HUES6 (cell line): ENCODE results near the gene ABCB9.

Experiments
- H3K27ac ChIP-seq: 2 replicates; pipeline ENCODE4 v1.7.0; 2013; ENCODE audit warnings: low read depth, mild to moderate bottlenecking, low read length, inconsistent platforms
- H3K27me3 ChIP-seq: 2 replicates; pipeline ENCODE4 v1.6.1; 2013; ENCODE audit warnings: low read length; ENCODE audit not compliant: control insufficient read depth, insufficient read depth
- H3K36me3 ChIP-seq: 2 replicates; pipeline ENCODE4 v1.6.1; 2013; ENCODE audit warnings: low read length; ENCODE audit not compliant: control insufficient read depth, insufficient read depth
- H3K4me1 ChIP-seq: 2 replicates; pipeline ENCODE4 v1.6.1; 2013; ENCODE audit warnings: low read length; ENCODE audit not compliant: control insufficient read depth, insufficient read depth
- H3K4me3 ChIP-seq: 2 replicates; pipeline ENCODE4 v1.5.1; 2013; ENCODE audit warnings: low read depth, low read length
- H3K9ac ChIP-seq: one replicate; pipeline ENCODE4 v1.6.1; 2013; ENCODE audit warnings: mild to moderate bottlenecking, low read length
- H3K9me3 ChIP-seq: 2 replicates; pipeline ENCODE4 v1.6.1; 2013; ENCODE audit warnings: low read depth, low read length; ENCODE audit not compliant: control insufficient read depth, insufficient read depth

ABCB9 gene

GRCh38 chr12:122956035-122956434 is 10.2 kb downstream of the ABCB9 start:
- Histone ChIP-seq H3K9me3 (no peaks in the 10 kb centered on the region), H3K9ac (no peak overlapping the region), H3K36me3 (no peaks in the 10 kb centered on the region), H3K27ac (no peak overlapping the region), H3K4me1 (no peaks in the 10 kb centered on the region), H3K4me3 (no peak overlapping the region), H3K27me3 (no peaks in the 10 kb centered on the region; the same call in 1 of the 2 replicates)

- H3K27ac ChIP-seq, result no peak overlapping the region
- no peak overlapping the region for H3K9ac ChIP-seq
- no peak overlapping the region for H3K4me3 ChIP-seq
- H3K27me3 ChIP-seq, result no peaks in the 10 kb centered on the region; the same call in 1 of the 2 replicates
- no peaks in the 10 kb centered on the region for H3K4me1 ChIP-seq
- H3K36me3 ChIP-seq, result no peaks in the 10 kb centered on the region
- H3K9me3 ChIP-seq, result no peaks in the 10 kb centered on the region
Observed at GRCh38 chr12:122955156-122955555, 11.1 kb downstream of the ABCB9 start.

- Histone ChIP-seq H3K9ac (no peak overlapping the region), H3K9me3 (no peaks in the 10 kb centered on the region), H3K27ac (no peak overlapping the region), H3K27me3 (no peaks in the 10 kb centered on the region; the same call in 1 of the 2 replicates), H3K4me3 (no peak overlapping the region), H3K4me1 (no peaks in the 10 kb centered on the region), H3K36me3 (no peaks in the 10 kb centered on the region)
Observed at GRCh38 chr12:122951979-122952892, 14.0 kb downstream of the ABCB9 start.

GRCh38 chr12:122951406-122951805 is 14.9 kb downstream of the ABCB9 start:
- Histone ChIP-seq H3K9ac (no peak overlapping the region), H3K27ac (no peak overlapping the region), H3K4me3 (no peak overlapping the region)

GRCh38 chr12:122949816-122950675 is 16.2 kb downstream of the ABCB9 start:
- Histone ChIP-seq H3K4me1 (peaks cover 4% of the 10 kb centered on the region; the same call in 1 of the 2 replicates), H3K36me3 (no peaks in the 10 kb centered on the region), H3K27ac (no peak overlapping the region)

More at GRCh38 chr12:122951406-122951805, 14.9 kb downstream of the ABCB9 start:
- no peaks in the 10 kb centered on the region for H3K36me3 ChIP-seq
- H3K4me1 ChIP-seq, result peaks cover 2% of the 10 kb centered on the region; the same call in 1 of the 2 replicates
- H3K9me3 ChIP-seq, result no peaks in the 10 kb centered on the region
- no peaks in the 10 kb centered on the region; the same call in 1 of the 2 replicates for H3K27me3 ChIP-seq

GRCh38 chr12:122949405-122949804 is 16.9 kb downstream of the ABCB9 start:
- peaks cover 4% of the 10 kb centered on the region; the same call in 1 of the 2 replicates for H3K27me3 ChIP-seq
- H3K4me1 ChIP-seq, result peaks cover 8% of the 10 kb centered on the region; the same call in 1 of the 2 replicates
- no peak overlapping the region for H3K4me3 ChIP-seq
- H3K36me3 ChIP-seq, result no peaks in the 10 kb centered on the region
- H3K27ac ChIP-seq, result no peak overlapping the region
- no peaks in the 10 kb centered on the region for H3K9me3 ChIP-seq
- H3K9ac ChIP-seq, result no peak overlapping the region

More at GRCh38 chr12:122949816-122950675, 16.2 kb downstream of the ABCB9 start:
- Histone ChIP-seq H3K9me3 (no peaks in the 10 kb centered on the region), H3K4me3 (no peak overlapping the region), H3K9ac (no peak overlapping the region), H3K27me3 (peaks cover 4% of the 10 kb centered on the region; the same call in 1 of the 2 replicates)

- H3K4me1 ChIP-seq, result peaks cover 8% of the 10 kb centered on the region; the same call in 1 of the 2 replicates
- no peaks in the 10 kb centered on the region for H3K9me3 ChIP-seq
- no peak overlapping the region for H3K27ac ChIP-seq
- H3K4me3 ChIP-seq, result no peak overlapping the region
- H3K27me3 ChIP-seq, result peaks cover 4% of the 10 kb centered on the region; the same call in 1 of the 2 replicates
- H3K36me3 ChIP-seq, result no peaks in the 10 kb centered on the region
- H3K9ac ChIP-seq, result no peak overlapping the region
Observed at GRCh38 chr12:122948605-122949004, 17.7 kb downstream of the ABCB9 start.

- no peak overlapping the region for H3K9ac ChIP-seq
- H3K36me3 ChIP-seq, result no peaks in the 10 kb centered on the region
- no peak overlapping the region for H3K27ac ChIP-seq
- no peak overlapping the region for H3K4me3 ChIP-seq
- H3K9me3 ChIP-seq, result no peaks in the 10 kb centered on the region
- peaks cover 8% of the 10 kb centered on the region; the same call in 1 of the 2 replicates for H3K4me1 ChIP-seq
- peaks cover 4% of the 10 kb centered on the region; the same call in 1 of the 2 replicates for H3K27me3 ChIP-seq
Observed at GRCh38 chr12:122947352-122947792, 18.9 kb downstream of the ABCB9 start.

- Histone ChIP-seq H3K36me3 (no peaks in the 10 kb centered on the region), H3K27ac (no peak overlapping the region), H3K9me3 (no peaks in the 10 kb centered on the region), H3K9ac (no peak overlapping the region), H3K4me3 (no peak overlapping the region), H3K27me3 (peaks cover 4% of the 10 kb centered on the region; the same call in 1 of the 2 replicates), H3K4me1 (peaks cover 8% of the 10 kb centered on the region; the same call in 1 of the 2 replicates)
Observed at GRCh38 chr12:122946690-122947341, 19.4 kb downstream of the ABCB9 start.
